Heart right ventricle (tissue), 16 donors: ENCODE measurements around the gene DCTN2. TPM values are rescaled to one million over a fixed set of nuclear protein-coding genes. Genes with fewer than 3 reads are reported as not detected.

Experiments
- ATAC-seq, 8 donors: fragments of 200-7000 bp; cut with Tn5 transposase; one replicate each; pipeline ENCODE4 v1.9.1; 2020; ENCODE audit warnings: mild to moderate bottlenecking in 8 of 8, moderate library complexity in 8 of 8, moderate number of reproducible peaks in 1 of 8
- DNase-seq, 2 donors: peaks; one replicate each; pipeline ENCODE4 v3.0.0-alpha.2; 2020
- H3K27ac ChIP-seq, 10 donors: fragments of 200-600 bp; sonication (generic) in 2 of 10; one replicate each; pipeline versions ENCODE4 v1.5.0 to v1.8.0; 2020 to 2022; ENCODE audit warnings: mild to moderate bottlenecking in 3 of 10
- H3K27me3 ChIP-seq, 7 donors: fragments of 200-600 bp; one replicate each; pipeline ENCODE4 v1.8.0; 2021 to 2022; ENCODE audit warnings: mild to moderate bottlenecking in 2 of 7
- H3K36me3 ChIP-seq, 9 donors: fragments of 200-600 bp; sonication (generic) in 1 of 9; one replicate each; pipeline versions ENCODE4 v1.5.0 to v1.8.0; 2020 to 2022; ENCODE audit warnings: mild to moderate bottlenecking in 2 of 9
- H3K4me1 ChIP-seq, 9 donors: fragments of 200-600 bp; sonication (generic) in 1 of 9; one replicate each; pipeline versions ENCODE4 v1.5.0 to v1.8.0; 2020 to 2022; ENCODE audit warnings: mild to moderate bottlenecking in 4 of 9
- H3K4me3 ChIP-seq, 10 donors: fragments of 200-600 bp; sonication (generic) in 2 of 10; one replicate each; pipeline versions ENCODE4 v1.5.0 to v1.8.0; 2020 to 2022; ENCODE audit warnings: mild to moderate bottlenecking in 7 of 10, moderate library complexity in 2 of 10
- H3K9me3 ChIP-seq, 11 donors: fragments of 200-600 bp in 10 of 11; sonication (generic) in 2 of 11; one replicate each; pipeline versions ENCODE4 v1.5.0 to v1.8.0; 2013 to 2022; ENCODE audit warnings: mild to moderate bottlenecking in 2 of 11, control low read depth in 1 of 11, moderate library complexity in 1 of 11
- CTCF ChIP-seq, 9 donors: fragments of 200-600 bp; sonication (generic) in 2 of 9; IDR thresholded peaks; one replicate each; pipeline versions ENCODE4 v1.5.0 to v1.8.0; 2021 to 2022; ENCODE audit warnings: antibody characterized with exemption in 9 of 9, mild to moderate bottlenecking in 5 of 9, moderate library complexity in 1 of 9
- WGBS, 2 donors: extraction: QIAGEN DNeasy Blood & Tissue Kit; methylation state at CpG; one replicate each; pipeline ENCODE4 v1.1.7; 2013; ENCODE audit warnings: inconsistent platforms in 1 of 2; 5-methylcytosine and 5-hydroxymethylcytosine counted together
- intact Hi-C, 10 donors: fragments of 100-400 bp; cut with DNase I; formaldehyde crosslinking; loops; one replicate each; pipeline versions ENCODE4 v1.11.1 to v1.14.2; 2022
- polyA plus RNA-seq, 2 donors: library from polyadenylated mRNA; stranded (reverse); fragments of 200-250 nt; gene quantifications; one replicate each; pipeline ENCODE4 v1.2.3, GENCODE V29; 2013
- total RNA-seq, 10 donors: library from RNA; stranded (reverse); fragmentation: NEBNext Ultra II Directional in 3 of 10; extraction: Animal tissue kit (Norgen Biotek cat#: 25700) in 3 of 10; gene quantifications; one replicate each; pipeline versions ENCODE4 v1.2.1 to v1.2.4, GENCODE V29; 2021 to 2023
- donor health status: Arrhythmogenic right ventricular cardiomyopathy.
- donor health status: ischemic (EF 13 %, LVEDD 7.1; RV severe dilation, severe dysfunction).
- donor health status: healthy with polysubstance abuse.
- donor health status: DM: no; HTN: yes; CAD: no.
- donor health status: DM: no; HTN: no; CAD: no.
- donor health status: ischemic (EF 25% LVEDD 6.9; RV normal size, moderate dysfunction).
- donor health status: ischemic (EF 25% LVEDD 5.7; RV mildly dilated, moderate dysfunction).
- donor health status: healthy.
- donor health status: DM: yes; HTN: yes; CAD: no.
- donor health status: Ischemic cardiomyopathy.
- donor health status: ischemic (EF 35%, LVEDD 5.7; RV mildly dilated, moderate dysfunction).
- donor health status: nonischemic (EF 11% LVEDD 7.7; RV severe dilation, severe dysfunction).
- donor health status: DM: yes; HTN: yes; CAD: no.
- donor health status: PGD.
- donor health status: ischemic (EF 29% LVEDD 5.4; RV normal size, mild dysfunction).
- donor health status: nonischemic (EF 23%, LVEDD 6.1; RV moderate dilation, normal function).

Gene DCTN2
- total and polyA plus RNA-seq, 12 donors, result 45.9 to 174 (median 101) TPM

DNA sequence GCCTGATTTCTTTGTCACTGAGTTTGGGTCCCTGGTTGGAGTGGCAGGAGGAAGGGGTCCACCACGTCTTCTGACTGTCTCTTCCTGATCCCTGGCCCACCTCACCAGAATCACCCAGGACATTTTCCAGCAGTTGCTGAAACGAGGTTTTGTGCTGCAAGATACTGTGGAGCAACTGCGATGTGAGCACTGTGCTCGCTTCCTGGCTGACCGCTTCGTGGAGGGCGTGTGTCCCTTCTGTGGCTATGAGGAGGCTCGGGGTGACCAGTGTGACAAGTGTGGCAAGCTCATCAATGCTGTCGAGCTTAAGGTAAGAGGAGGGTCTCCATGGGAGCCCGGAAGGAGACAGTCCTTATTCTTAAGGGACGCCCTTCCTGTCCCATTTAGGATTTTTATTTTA lies 46.8 kb downstream of the DCTN2 start:
- no peak for DNase-seq
- WGBS, 2 donors, result 96% methylated on average over 11 of the region's 11 CpGs
- no peaks in the 10 kb centered on the region for H3K4me1 ChIP-seq
- H3K27me3 ChIP-seq, result no peaks in the 10 kb centered on the region
- H3K9me3 ChIP-seq, result no peaks in the 10 kb centered on the region
- ATAC-seq, result no peak
- no peak for TF ChIP-seq CTCF (IDR thresholded peaks at IDR 0.05)
- intact Hi-C loops, result no loop called here
- no peak overlapping the region for H3K4me3 ChIP-seq
- H3K36me3 ChIP-seq, result peaks cover 4 to 100% (median 71%) of the 10 kb centered on the region in 9 donors
- H3K27ac ChIP-seq, result no peak overlapping the region

DNA sequence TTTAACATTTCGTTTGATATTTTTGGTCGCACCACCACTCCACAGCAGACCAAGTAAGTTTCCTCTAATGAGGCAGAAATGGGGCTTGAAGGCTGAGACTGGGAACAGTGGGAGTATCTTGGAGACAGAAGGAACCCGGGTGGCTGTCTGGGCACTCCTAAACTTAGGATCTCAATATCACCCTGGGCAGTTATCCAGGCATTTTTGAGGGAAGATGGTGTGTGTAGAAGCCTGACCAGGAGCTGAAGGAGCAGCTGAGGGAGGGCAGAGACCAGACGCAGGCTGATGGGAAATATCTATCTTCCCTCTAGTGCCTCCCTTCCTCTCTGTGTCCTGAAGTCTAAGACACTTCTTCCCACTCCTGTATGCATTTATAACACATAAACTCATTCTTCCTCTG lies 48.4 kb downstream of the DCTN2 start:
- ATAC-seq (no peak), DNase-seq (no peak)
- Histone ChIP-seq H3K36me3 (peaks cover 4 to 95% (median 55%) of the 10 kb centered on the region in 9 donors), H3K4me1 (no peaks in the 10 kb centered on the region), H3K27ac (no peak overlapping the region), H3K9me3 (no peaks in the 10 kb centered on the region), H3K27me3 (no peaks in the 10 kb centered on the region), H3K4me3 (no peak overlapping the region)
- no peak for TF ChIP-seq CTCF (IDR thresholded peaks at IDR 0.05)
- intact Hi-C loops, result no loop called here
- 93 to 95% methylated on average over 4 of the region's 4 CpGs for WGBS, 2 donors

DNA sequence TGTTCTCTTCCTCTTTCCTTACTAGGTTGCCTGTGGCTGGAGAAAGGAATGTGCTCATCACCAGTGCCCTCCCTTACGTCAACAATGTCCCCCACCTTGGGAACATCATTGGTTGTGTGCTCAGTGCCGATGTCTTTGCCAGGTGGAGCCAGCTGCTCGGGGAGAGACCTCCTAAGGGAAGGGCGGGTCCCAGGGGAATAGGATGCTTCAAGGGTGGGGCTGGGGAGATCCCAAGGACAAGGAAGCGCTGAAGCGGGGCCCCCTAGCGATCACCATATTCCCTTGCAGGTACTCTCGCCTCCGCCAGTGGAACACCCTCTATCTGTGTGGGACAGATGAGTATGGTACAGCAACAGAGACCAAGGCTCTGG lies 48.9 kb downstream of the DCTN2 start:
- intact Hi-C loops, result no loop called here
- 84 to 86% methylated on average over 9 of the region's 9 CpGs for whole genome bisulfite sequencing, 2 donors
- H3K4me1 ChIP-seq, result no peaks in the 10 kb centered on the region
- no peaks in the 10 kb centered on the region for H3K27me3 ChIP-seq
- no peak for ATAC-seq
- no peak for TF ChIP-seq CTCF (IDR thresholded peaks at IDR 0.05)
- H3K9me3 ChIP-seq, result no peaks in the 10 kb centered on the region
- H3K27ac ChIP-seq, result no peak overlapping the region
- peaks cover 4 to 91% (median 50%) of the 10 kb centered on the region in 9 donors for H3K36me3 ChIP-seq
- H3K4me3 ChIP-seq, result no peak overlapping the region
- no peak for DNase-seq

- H3K36me3 ChIP-seq, result peaks cover 4 to 89% (median 45%) of the 10 kb centered on the region in 9 donors
- no peaks in the 10 kb centered on the region for H3K9me3 ChIP-seq
- ATAC-seq (no peak), DNase-seq (no peak)
- H3K4me3 ChIP-seq, result no peak overlapping the region
- intact Hi-C loops, result no loop called here
- no peaks in the 10 kb centered on the region for H3K4me1 ChIP-seq
- TF ChIP-seq CTCF (IDR thresholded peaks at IDR 0.05), result no peak
- H3K27me3 ChIP-seq, result no peaks in the 10 kb centered on the region
- H3K27ac ChIP-seq, result no peak overlapping the region
- WGBS, 2 donors, result 92 to 96% methylated on average over 12 of the region's 12 CpGs
Measured at GRCh38 chr12:57497223-57498131, 49.5 kb downstream of the DCTN2 start.
